ENCODE results near the gene RBMS1. TPM values are rescaled to one million over a fixed set of nuclear protein-coding genes. Genes with fewer than 3 reads are reported as not detected.
A peak's percentile ranks its signal among the peaks of the same experiment; 100 is the strongest.

The RBMS1 gene
- total and polyA plus RNA-seq, 2 of the 4 experiments (the other 2 are of a cell fraction): 43.5 to 64.9 TPM

- in situ Hi-C loops (cut with MboI; ENCODE audit: low sequenced_read_pairs) (no loop called here), dilution Hi-C loops (cut with HindIII; ENCODE audit: low sequenced_read_pairs, unreplicated experiment) (no loop called here), intact Hi-C loops (cut with micrococcal nuclease) (no loop called here)
- Histone ChIP-seq H3K23ac (ENCODE audit: low read depth, low read length) (no peak overlapping the region; the same call in 1 of the 2 replicates), H3K9me1 (ENCODE audit: insufficient read depth, low read length) (0 out of 2 replicates have a peak, but pooled peaks cover under 1% of the 10 kb centered on the region), H3K4me1 (ENCODE audit: control insufficient read depth, insufficient read depth, low read length) (peaks cover under 1% of the 10 kb centered on the region; the same call in 1 of the 2 replicates), H3K36me3 (ENCODE audit: control insufficient read depth, insufficient read depth, low read length) (no peaks in the 10 kb centered on the region), H2BK20ac (ENCODE audit: low read depth, low read length) (no peak overlapping the region), H3K27ac (ENCODE audit: insufficient read depth, low read length) (no peak overlapping the region; the same call in 1 of the 2 replicates), H3K9me3 (ENCODE audit: control insufficient read depth, insufficient read depth, low read length) (no peaks in the 10 kb centered on the region), H3K79me1 (ENCODE audit: low read depth in 1 of 2, low read length in 2 of 2) (no peaks in the 10 kb centered on the region), H2BK15ac (ENCODE audit: low read depth, low read length) (peak overlapping the region; percentile 0; the same call in 1 of the 3 replicates), H4K5ac (ENCODE audit: low read depth, low read length) (no peak overlapping the region), H2BK120ac (ENCODE audit: low read depth, low read length) (no peak overlapping the region), H2AFZ (replicated peaks; ENCODE audit: low read length, poor library complexity) (no peak overlapping the region), H3K4ac (ENCODE audit: low read depth, low read length) (no peak overlapping the region; the same call in 1 of the 2 replicates), H4K8ac (ENCODE audit: low read depth in 2 of 2, low read length in 2 of 2) (peak overlapping the region in 1 of 2 experiments; percentile 31; a peak in 1 of 4 replicates), H2AK5ac (ENCODE audit: low read depth, low read length) (no peak overlapping the region), H3K4me2 (ENCODE audit: low read depth, low read length) (no peak overlapping the region), H4K91ac (ENCODE audit: insufficient read depth, low read depth, low read length) (no peak overlapping the region), H3K56ac (ENCODE audit: extremely low read depth, insufficient read depth, low read length) (no peak overlapping the region), H3K4me3 (ENCODE audit: insufficient read depth, low read depth, low read length) (no peak overlapping the region), H2AK9ac (replicated peaks; ENCODE audit: low read depth, low read length, poor library complexity) (no peak overlapping the region), H3K27me3 (ENCODE audit: control insufficient read depth, insufficient read depth, low read length) (no peaks in the 10 kb centered on the region), H3K14ac (replicated peaks; ENCODE audit: low read depth, low read length) (no peak overlapping the region), H2BK5ac (ENCODE audit: low read depth, low read length, poor library complexity, severe bottlenecking) (no peak overlapping the region), H3K18ac (ENCODE audit: low read depth, low read length) (0 out of 2 replicates have a peak overlapping the region, but pooled peaks have one; percentile 7), H3K9ac (ENCODE audit: low read depth, low read length) (no peak overlapping the region), H4K20me1 (ENCODE audit: insufficient read depth, low read length) (no peaks in the 10 kb centered on the region)
- DNase-seq (no peak), ATAC-seq (ENCODE audit: low read depth) (no peak)
- CTCF ChIA-PET: interaction anchor here (0.5 kb wide), 1 partner anchor 1590 kb away, joined by 4 read pairs; no protein-coding TSS in a partner anchor
- POLR2A ChIA-PET (ENCODE audit: unreplicated experiment): no interaction called here
- WGBS, 2 experiments (ENCODE audit: extremely low coverage in 2 of 2, insufficient read length in 1 of 2): no CpG with 5 or more reads among the region's 2 CpGs
- BruUV-seq (replicated peaks): no TSS peak
- TF ChIP-seq MAFK (IDR thresholded peaks at IDR 0.05; ENCODE audit: low read depth, low read length) (no peak), BHLHE40 (IDR thresholded peaks at IDR 0.05; ENCODE audit: low read depth, low read length) (no peak), POLR2A (IDR thresholded peaks at IDR 0.05; ENCODE audit: low read depth, low read length) (no peak), FOS (IDR thresholded peaks at IDR 0.05; ENCODE audit: low read depth, low read length) (no peak), CEBPB (IDR thresholded peaks at IDR 0.05; ENCODE audit: low read depth, low read length) (no peak), RAD21 (IDR thresholded peaks at IDR 0.05; ENCODE audit: low read length) (no peak), RCOR1 (IDR thresholded peaks at IDR 0.05; ENCODE audit: insufficient replicate concordance, low read length) (no peak), SMC3 (IDR thresholded peaks at IDR 0.05; ENCODE audit: low read depth, low read length) (no peak), MXI1 (IDR thresholded peaks at IDR 0.05; ENCODE audit: borderline replicate concordance, low read depth, low read length) (no peak), USF2 (IDR thresholded peaks at IDR 0.05; ENCODE audit: low read depth, low read length) (no peak), RFX5 (IDR thresholded peaks at IDR 0.05; ENCODE audit: low read depth, low read length) (no peak), CTCF (conservative IDR thresholded peaks at IDR 0.05; ENCODE audit: low read depth, low read length) (no peak), MAZ (IDR thresholded peaks at IDR 0.05; ENCODE audit: borderline replicate concordance, low read depth, low read length) (no peak), NFE2L2 (IDR thresholded peaks at IDR 0.05; ENCODE audit: low read depth, low read length) (no peak), CHD1 (IDR thresholded peaks at IDR 0.05; ENCODE audit: low read depth, low read length) (no peak), ELK1 (IDR thresholded peaks at IDR 0.05; ENCODE audit: borderline replicate concordance, low read depth, low read length) (no peak)
These were observed 39.9 kb upstream of the RBMS1 start for GRCh38 chr2:160533482-160533881.

Measured in IMR-90 (cell line).